Activated T-helper 9 cell treated with anti-CD3 and anti-CD28 coated beads, Interleukin-2, amount 50 U/mL, for 16 hours (primary cell): ENCODE measurements around the gene PRR14L.
"Not testable (repeated sequence)": the region's sequence is repeated elsewhere in the genome, so short reads cannot be mapped to it uniquely, and the experiment has no call there.

Source experiments
- DNase-seq: peaks from one replicate; pipeline ENCODE4 v3.0.0-alpha.2; 2020; ENCODE audit warnings: low read depth

The PRR14L gene

DNA sequence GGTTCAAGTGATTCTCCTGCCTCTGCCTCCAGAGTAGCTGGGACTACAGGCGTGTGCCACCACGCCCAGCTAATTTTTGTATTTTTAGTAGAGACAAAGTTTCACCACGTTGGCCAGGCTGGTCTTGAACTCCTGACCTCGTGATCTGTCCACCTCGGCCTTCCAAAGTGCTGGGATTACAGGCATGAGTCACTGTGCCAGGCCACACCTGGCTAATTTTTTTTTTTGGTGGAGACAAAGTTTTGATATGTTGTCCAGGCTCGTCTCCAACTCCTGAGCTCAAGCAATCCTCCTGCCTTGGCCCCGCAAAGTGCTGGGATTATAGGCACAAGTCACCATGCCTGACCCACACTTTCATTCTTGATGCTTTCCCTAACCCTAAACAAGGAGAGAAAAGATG, 9.6 kb downstream of the PRR14L start:
- not testable (repeated sequence) for DNase-seq

DNA sequence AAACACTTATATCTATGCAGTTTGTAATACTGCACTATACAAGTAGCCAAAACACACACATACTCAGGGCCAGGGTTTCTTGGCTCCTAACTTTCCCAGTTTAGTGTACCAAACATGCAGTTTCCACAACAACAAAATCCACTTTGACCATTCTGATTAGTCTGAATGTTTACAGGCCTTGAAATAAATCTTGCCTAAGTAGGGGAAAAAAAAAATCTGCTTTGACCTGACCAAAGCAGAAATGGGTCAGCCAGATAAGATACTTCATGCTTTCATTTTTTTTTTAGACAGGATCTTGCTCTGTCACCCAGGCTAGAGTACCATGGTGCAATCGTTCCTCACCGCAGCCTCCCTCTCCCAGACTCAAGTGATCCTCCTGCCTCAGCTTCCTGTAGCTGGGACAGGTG, 10.1 kb downstream of the PRR14L start:
- DNase-seq, result no peak

DNA sequence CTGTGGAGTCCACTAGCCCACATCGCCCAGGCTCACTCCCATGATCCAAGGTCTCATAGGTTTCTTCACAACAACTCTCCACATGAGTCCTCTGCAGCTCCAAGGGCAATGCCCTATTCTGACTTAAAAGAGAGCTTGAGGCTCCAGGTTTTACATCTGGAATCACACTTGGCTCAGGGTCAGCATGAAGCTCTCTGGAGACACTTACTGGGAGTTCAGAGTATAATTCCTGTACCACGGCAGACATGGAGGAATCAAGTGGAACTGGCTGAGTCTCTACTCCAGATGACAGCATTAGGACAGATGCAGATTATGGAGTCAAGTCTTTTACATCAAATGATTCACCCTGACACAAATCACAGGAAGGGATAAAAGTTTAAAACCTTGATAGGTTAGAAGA, 11.4 kb downstream of the PRR14L start:
- DNase-seq, result no peak

DNA sequence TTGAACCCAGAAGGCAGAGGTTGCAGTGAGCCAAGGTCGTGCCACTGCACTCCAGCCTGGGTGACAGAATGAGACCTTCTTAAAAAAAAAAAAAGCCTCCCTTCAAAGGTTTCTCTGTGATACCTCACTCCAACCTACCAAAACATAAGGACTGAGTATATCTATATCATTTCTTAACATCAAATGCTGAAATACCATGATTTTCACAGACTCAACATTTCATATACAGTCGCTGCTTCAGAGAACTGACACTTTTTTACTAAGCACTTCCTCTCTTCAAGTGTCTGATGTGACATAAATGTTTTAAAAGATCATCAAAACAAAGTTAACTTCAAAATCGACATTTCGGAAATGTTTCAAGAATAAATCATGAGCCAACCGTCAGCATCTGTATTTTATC, 12.0 kb downstream of the PRR14L start:
- no peak for DNase-seq

DNA sequence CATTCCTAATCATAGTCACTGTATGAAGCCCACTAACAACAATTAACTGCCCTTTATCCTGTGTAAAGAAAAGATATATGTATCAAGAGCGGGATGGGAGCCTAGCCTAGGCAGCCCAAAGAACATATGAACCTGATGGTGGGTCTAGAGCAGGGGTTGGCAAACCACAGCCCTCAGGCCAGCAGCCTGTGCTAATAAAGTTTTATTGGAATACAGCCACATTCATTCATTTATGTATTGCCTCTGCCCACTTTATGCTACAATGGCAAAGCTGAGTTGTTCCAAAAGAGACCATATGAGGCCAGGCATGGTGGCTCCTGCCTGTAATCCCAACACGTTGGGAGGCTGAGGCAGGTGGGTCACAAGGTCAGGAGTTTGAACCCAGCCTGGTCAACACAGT, 13.5 kb downstream of the PRR14L start:
- no peak for DNase-seq

DNA sequence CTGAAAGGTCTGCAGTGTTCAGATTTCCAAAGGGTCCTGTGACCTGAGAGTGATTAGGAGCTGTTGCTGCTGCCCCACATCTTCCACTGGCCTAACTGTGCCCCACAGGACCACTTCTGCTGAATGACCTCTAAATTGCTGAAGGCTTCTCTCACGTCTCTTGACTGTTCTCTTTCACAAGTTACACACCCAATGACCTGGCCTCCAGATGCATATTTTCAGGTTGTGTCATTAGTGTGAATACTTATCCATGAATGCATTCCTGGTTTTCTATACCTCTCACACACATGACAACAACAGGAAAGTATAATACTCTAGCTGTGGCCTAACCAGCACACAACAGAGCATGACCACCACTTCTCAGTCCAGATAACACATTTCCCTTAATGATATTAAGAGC, 15.4 kb downstream of the PRR14L start:
- DNase-seq, result no peak

DNA sequence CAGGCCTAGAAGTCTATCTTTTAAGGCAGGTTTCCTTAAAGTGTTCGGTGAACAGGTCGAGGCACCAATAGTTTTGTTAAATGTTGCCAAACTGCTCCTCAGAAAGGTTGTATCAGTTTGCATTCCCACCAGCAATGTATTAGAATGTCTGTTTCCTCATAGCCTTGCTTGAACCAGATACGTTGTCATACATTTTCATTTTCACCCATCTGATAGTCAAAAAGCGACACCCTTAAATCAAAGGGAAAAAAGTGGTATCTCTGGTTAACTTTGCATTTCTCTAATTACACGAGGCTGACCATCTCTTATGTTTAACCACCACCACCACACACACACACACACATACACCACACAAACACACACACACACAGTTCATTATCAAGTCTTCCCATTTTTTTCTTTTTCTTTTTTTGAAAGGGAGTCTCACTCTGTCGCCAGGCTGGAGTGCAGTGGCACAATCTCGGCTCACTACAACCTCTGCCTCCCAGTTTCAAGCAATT, 16.3 kb downstream of the PRR14L start:
- no peak for DNase-seq

DNA sequence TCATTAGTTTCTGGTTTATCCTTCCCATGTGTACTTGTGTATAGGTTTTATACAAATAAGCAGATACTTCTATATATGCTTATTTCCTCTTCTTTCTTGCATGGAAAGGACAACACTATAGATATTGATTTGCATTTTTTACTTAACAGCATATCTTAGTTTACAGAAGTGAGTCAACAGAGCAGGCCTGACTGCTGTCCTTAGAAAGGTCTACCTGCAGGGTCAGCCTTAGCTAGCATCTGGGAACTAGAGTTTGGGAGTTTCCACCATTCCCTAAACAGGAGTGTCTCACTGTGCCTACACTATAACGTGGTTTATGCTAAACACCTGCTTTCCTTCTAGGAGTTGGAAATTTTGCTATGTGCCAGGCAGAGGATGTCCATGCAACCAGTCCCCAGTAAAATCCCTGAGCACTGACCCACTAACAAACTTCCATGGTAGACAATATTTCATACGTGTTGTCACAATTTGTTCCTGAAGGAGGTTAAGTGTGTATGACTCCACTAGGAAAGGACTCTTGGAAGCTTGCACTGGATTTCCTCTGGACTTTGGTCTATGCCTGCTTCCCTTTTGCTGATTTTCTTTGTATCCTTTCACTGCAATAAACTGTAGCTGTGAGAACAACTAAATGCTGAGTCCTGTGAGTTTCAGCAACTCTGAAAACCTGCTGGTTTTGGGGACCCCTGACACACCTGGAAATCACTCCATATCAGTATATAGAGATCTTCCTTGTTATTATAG, 17.7 kb downstream of the PRR14L start:
- no peak for DNase-seq

DNA sequence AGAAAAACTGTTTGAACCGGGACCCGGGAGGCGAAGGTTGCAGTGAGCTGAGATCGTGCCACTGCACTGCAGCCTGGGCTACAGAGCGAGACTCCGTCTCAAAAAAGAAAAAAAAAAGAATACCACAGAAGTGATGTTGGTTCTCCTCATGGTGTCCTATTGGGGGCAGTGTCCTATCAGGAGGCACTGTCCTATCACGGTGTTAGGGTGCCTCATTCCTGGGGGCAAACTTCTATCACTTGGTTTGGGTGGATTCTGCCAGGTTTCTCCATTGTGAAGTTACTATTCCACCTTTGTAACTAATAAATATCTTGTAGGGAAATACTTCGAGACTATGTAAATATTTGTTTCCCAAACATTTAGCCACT, 19.6 kb downstream of the PRR14L start:
- DNase-seq, result no peak

DNA sequence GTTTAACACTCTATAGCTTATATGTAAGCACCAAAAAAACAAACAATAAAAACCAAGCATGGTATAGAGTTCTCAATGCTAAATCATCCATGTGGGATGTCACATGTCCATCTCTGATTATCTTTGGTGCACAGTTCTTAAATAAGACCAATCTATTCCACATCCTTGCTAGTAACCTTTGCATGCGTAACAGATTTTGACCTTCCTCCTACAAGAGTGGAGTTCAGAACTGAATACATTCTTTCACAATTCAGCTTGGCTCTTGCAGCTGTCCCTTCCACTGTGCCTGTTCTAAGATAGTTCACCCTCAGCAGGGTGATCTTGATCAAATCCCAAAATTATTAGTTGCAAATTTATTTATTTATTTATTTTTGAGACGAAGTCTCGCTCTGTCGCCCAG, 21.1 kb downstream of the PRR14L start:
- DNase-seq, result no peak

DNA sequence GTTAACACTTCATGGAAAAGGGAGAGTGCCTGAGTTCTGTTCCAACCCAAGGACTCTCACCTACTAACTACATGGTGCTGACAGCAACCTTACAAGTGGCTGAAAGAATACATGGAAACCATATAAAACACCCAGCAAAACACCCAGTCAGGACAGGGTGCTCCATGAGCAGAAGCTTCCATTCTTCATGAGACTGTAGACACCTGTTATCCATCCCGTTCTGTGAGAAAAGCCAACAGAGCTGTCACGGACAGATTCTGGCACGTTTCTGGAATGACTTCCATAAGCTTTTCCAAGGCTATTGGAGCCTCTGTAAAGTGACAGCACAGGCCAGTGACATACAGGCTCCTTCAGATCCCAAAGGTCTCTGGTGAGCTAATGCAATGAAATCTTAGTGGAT, 23.2 kb downstream of the PRR14L start:
- no peak for DNase-seq

DNA sequence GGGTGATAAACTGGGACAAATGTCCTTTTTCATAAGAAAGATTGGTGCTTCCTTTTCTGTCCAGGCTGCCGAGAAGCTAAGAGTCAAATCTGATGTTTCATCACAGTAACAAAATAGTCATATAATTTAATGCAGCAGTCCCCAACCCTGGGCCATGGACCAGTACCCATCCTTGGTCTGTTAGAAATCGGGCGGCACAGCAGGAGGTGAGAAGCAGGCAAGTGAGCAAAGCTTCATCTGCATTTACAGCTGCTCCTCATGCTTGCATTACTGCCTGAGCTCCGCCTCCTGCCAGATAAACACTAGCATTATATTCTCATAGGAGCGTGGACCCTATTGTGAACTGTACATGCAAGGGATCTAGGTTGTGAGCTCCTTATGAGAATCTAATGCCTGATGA, 26.2 kb downstream of the PRR14L start:
- DNase-seq, result no peak

DNA sequence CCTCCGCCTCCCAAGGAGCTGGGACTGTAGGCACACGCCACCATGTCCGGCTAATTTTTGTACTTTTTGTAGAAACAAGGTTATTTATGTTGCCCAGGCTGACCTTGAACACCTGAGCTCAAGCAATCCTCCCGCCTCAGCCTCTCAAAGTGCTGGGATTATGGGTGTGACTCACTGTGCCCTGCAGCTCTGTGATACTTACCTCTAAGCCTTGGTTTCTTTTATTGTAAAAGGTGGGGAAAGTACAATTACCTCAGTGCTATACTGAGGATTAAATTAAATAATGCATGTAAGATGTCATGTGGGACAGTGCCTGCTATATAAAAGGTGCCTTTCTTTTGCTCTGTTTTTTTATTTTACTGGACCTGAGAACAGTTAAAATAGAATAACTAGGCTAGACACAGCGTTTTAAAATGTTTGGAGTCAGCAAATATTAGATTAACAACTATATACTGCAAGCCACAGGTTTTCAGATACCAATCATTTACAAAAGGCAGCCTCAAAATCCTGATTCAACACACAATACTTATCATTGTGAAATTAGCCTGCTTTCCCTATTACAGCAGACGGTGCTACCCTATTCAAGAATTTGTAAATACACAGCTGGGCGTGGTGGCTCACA, 30.0 kb downstream of the PRR14L start:
- DNase-seq, result no peak

DNA sequence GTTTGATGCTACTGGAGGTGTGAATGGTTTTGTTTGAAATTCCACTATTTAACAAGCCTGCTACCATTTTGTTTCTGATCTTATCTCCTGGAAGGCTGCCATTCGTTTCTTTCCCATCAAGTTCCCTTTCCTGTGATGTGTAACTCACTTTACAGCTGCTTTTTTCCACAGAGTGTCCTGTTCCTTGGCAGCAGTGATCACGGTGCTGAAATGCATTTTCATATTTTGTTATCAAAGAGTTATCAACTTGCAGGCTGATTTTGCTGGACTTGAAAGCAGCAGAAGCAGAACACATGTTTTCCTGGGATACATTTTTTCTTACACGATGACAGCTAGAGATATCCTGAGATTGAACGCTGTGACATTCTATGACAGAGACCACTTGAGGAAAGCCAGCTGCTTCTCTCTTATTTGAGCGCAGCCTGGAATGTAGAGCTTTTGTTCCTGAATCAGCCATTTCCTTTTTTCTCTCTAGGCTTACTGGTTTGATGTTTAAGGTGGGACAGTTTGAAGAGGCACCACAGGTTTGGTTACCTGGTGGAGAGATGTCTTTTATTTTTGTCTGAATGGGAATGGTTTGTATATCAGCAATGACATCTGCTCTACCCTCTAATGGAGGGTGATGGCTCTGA, 34.7 kb downstream of the PRR14L start:
- DNase-seq, result no peak

DNA sequence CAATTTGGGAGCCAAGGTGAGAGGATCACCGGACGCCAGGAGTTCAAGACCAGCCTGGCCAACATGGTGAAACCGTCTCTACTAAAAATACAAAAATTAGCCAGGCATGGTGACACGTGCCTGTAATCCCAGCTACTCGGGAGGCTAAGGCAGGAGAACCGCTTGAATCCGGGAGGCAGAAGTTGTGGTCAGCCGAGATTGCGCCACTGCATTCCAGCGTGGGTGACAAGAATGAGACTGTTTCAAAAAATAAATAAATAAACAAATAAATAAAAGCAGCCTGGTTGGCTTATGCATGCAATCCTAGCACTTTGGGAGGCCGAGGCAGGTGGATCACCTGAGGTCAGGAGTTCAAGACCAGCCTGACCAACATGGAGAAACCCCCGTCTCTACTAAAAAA, 38.7 kb downstream of the PRR14L start:
- DNase-seq, result not testable (repeated sequence)

DNA sequence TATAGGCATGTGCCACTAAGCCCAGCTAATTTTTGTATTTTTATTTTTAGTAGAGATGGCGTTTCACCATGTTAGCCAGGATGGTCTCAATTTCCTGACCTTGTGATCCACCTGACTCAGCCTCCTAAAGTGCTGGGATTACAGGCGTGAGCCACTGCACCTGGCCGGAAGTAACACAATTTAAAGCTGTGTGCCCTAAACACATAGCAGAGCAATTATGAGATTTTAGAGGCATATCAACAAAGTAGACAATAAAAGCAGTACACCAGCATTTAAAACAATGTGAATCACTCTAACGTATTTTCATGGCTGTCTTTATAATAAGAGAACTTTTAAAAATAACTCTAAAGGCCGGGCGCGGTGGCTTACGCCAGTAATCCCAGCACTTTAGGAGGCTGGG, 42.4 kb downstream of the PRR14L start:
- no peak for DNase-seq

DNA sequence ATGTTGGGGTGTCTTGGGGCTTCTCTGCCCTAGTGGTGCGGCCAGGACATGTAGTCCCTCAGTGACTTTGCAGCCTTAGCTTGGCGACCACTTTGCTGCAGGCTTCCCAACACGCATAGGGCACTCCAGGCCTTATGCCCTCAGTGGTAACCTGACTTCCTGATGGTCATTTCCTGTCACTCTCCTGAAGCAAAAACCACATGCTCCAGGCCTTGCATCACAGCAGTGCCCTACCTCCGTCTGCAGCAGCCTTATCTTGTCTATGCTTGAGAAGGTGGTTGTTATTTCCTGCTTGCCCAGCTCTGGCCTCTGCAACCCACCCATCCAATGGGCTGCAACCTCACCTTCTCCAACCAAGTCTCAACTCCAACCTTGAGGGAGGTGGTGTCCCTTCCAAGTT, 54.5 kb downstream of the PRR14L start:
- no peak for DNase-seq

DNA sequence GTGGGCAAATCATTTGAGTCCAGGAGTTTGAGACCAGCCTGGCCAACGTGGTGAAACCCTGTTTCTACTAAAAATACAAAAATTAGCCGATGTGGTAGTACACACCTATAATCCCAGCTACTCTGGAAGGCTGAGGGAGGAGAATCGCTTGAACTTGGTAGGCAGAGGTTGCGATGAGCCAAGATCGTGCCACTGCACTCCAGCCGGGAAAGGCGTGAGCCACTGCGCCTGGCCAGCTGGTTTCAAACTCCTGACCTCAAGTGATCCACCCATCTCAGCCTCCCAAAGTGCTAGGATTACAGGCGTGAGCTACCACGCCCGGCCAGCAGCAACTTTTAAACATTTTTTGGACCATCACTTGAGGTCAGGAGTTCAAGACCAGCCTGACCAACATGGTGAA, 55.9 kb downstream of the PRR14L start:
- DNase-seq, result not testable (repeated sequence)

DNA sequence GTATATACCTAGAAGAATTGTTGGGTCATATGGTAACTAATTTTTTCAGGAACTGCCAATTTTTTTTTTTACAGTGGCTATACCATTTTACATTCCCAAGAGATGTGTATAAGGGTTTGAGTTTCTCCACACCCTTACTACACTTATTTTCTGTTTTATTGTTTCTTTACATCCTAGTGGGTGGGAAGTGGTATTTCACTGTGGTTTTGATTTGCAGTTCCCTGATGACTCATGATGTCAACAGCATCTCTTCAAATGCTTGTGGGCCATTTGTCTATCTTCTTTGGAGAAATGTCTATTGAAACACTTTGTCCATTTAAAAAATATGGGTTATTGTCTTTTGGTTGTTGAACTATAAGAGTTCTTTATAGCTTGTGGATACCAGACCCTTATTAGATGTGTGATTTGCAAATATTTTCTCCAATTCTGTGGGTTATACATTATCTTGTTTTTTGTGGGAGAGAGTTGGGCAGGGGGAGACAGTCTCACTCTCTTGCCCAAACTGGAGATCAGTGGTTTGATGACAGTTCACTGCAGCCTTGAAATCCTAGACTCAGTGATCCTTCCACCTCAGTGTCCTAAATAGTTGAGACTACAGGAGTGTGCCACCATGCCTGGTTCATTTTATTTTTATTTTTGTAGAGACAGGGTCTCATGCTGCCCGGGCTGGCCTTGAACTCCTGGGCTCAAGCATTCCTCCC, 57.6 kb downstream of the PRR14L start:
- no peak for DNase-seq

DNA sequence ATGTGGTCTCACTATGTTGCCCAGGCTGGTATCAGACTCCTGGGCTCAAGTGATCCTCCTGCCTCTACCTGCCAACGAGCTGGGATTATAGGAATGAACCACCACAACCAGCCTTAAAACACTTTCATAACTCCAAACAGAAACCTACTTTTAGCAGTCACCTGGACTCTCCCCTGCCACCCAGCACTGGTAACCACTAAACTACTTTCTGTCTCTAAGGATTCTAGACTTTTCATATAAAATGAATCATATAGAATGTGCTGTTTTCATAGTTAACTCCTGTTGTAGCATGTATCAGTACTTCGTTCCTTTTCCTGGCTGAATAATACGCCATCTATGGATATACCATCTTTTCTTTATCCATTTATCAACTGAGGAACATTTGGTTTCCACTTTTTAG, 58.5 kb downstream of the PRR14L start:
- DNase-seq, result no peak

DNA sequence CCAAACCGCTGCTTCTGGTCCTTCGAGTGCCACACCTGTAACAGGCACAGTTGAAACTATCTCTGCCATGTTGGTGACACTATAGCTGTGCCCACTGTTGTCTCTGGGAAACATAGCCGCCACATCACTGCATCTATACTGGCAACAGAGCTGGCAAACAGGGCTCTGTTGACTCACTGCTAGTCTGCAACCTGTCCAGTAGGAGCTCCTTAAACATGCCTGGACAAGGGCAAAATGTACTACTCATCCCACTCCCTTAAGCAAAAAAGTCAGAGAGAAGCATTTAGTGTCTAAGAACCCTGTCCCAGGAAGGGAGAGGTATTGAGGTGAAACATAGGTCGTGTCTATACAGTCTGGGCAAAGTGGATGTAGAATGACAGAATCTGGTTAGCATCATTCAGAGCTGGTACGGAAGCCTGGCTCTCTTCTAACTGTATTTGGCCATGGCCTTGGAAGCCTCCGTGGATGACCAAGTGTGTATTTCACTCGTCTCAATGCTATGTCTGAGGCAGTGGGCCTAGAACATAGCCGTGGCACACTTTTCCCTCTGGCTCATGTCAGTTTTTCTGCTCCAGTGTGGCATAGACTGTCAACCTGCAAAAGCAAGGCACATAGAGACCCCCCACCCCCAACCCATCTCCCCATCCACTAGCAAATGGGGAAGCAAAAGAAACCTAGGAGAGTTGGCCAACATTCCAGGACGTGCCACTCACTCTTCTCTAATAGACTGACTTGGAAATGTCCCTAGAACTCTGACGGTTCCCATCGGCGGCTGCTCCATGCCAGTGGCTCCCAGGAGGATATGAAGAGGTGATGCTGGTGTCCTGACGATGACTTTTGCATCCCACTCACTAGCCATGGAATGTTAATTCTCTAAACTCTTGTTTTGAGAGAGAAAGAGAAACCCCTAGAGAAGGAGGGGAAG, 66.5 kb downstream of the PRR14L start:
- DNase-seq, result no peak

DNA sequence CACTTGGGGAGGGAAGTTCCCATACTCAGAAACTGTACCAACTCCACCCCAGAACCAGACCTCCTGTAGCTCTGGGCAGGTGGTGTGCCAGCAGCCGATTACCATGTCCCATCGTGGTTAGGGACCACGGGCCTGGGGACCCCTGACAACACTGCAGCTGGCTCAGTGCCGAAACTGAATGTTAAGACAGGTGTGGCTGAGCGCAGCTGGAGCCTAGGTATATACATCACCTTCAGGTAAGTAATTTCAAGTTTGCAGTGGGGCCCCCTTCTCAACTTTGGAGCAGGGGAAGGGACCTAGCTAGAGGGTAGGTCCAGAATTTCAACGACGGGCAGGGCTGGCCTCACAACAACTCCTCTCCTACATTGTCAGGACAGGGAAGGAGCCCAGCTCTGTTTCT, 67.2 kb downstream of the PRR14L start:
- no peak for DNase-seq
